HEK293T (cell line): ENCODE measurements around the gene ZNF445.

Experiments used
- ARNT ChIP-seq: fragments of 450-650 bp; IDR thresholded peaks from 2 replicates; pipeline ENCODE4 v1.6.1; 2017; ENCODE audit warnings: mild to moderate bottlenecking
- BHLHE40 ChIP-seq: fragments of 450-650 bp; IDR thresholded peaks from 2 replicates; pipeline ENCODE4 v1.6.1; 2016; ENCODE audit warnings: mild to moderate bottlenecking, moderate library complexity, borderline replicate concordance
- ELF4 ChIP-seq: fragments of 450-650 bp; IDR thresholded peaks from 2 replicates; pipeline ENCODE4 v1.6.1; 2017; ENCODE audit warnings: antibody characterized with exemption
- FOXA1 ChIP-seq: fragments of 450-650 bp; IDR thresholded peaks from 2 replicates; pipeline ENCODE4 v1.6.1; 2016; ENCODE audit warnings: mild to moderate bottlenecking
- FOXK2 ChIP-seq: fragments of 450-650 bp; IDR thresholded peaks from 2 replicates; pipeline ENCODE4 v1.6.1; 2016; ENCODE audit warnings: mild to moderate bottlenecking
- FOXM1 ChIP-seq: fragments of 450-650 bp; IDR thresholded peaks from 2 replicates; pipeline ENCODE4 v1.6.1; 2017; ENCODE audit warnings: mild to moderate bottlenecking, borderline replicate concordance
- HDGF ChIP-seq: fragments of 450-650 bp; IDR thresholded peaks from 2 replicates; pipeline ENCODE4 v1.6.1; 2017; ENCODE audit warnings: antibody characterized with exemption, borderline replicate concordance
- L3MBTL2 ChIP-seq: fragments of 450-650 bp; conservative IDR thresholded peaks from 2 replicates; pipeline ENCODE4 v1.6.1; 2016; ENCODE audit warnings: mild to moderate bottlenecking
- SP1 ChIP-seq: fragments of 450-650 bp; IDR thresholded peaks from 2 replicates; pipeline ENCODE4 v1.6.1; 2017
- SUZ12 ChIP-seq: fragments of 450-650 bp; IDR thresholded peaks from 2 replicates; pipeline ENCODE4 v1.6.1; 2016; ENCODE audit warnings: mild to moderate bottlenecking
- ZNF384 ChIP-seq: fragments of 450-650 bp; IDR thresholded peaks from 2 replicates; pipeline ENCODE4 v1.6.1; 2016
- TF ChIP-seq, protein P1 (sequence below): fragments of 450-650 bp; IDR thresholded peaks from 2 replicates; pipeline ENCODE4 v1.6.1; 2016

GRCh38 chr3:44464509-44464908 lies 13.0 kb downstream of the ZNF445 start:
- no peak for TF ChIP-seq HDGF
- TF ChIP-seq SP1 = no peak
- no peak for TF ChIP-seq L3MBTL2
- no peak for TF ChIP-seq ZNF384
- no peak for TF ChIP-seq BHLHE40
- TF ChIP-seq, protein P1, sequence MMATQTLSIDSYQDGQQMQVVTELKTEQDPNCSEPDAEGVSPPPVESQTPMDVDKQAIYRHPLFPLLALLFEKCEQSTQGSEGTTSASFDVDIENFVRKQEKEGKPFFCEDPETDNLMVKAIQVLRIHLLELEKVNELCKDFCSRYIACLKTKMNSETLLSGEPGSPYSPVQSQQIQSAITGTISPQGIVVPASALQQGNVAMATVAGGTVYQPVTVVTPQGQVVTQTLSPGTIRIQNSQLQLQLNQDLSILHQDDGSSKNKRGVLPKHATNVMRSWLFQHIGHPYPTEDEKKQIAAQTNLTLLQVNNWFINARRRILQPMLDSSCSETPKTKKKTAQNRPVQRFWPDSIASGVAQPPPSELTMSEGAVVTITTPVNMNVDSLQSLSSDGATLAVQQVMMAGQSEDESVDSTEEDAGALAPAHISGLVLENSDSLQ = no peak
- TF ChIP-seq FOXM1 = no peak
- TF ChIP-seq FOXA1 = no peak
- no peak for TF ChIP-seq FOXK2
- TF ChIP-seq ARNT = no peak
- TF ChIP-seq SUZ12 = no peak
- TF ChIP-seq ELF4 = no peak
